A673 (cell line): Measurements from ENCODE around the gene CBX2.

Source experiments
- EZH2 ChIP-seq: fragments of 200-600 bp; sonication (generic); IDR thresholded peaks from 2 replicates; pipeline ENCODE4 v1.6.1; 2017; ENCODE audit warnings: borderline replicate concordance, low read depth, mild to moderate bottlenecking, mixed read lengths, antibody characterized with exemption, low read length; ENCODE audit not compliant: poor library complexity, severe bottlenecking
- TF ChIP-seq, protein P1 (sequence below): fragments of 300-800, 200-600 bp; sonication (generic); conservative IDR thresholded peaks from 2 replicates; pipeline ENCODE4 v1.5.1; 2017; ENCODE audit warnings: low read depth, mild to moderate bottlenecking, antibody characterized with exemption, low read length, moderate library complexity, mixed read lengths

DNA sequence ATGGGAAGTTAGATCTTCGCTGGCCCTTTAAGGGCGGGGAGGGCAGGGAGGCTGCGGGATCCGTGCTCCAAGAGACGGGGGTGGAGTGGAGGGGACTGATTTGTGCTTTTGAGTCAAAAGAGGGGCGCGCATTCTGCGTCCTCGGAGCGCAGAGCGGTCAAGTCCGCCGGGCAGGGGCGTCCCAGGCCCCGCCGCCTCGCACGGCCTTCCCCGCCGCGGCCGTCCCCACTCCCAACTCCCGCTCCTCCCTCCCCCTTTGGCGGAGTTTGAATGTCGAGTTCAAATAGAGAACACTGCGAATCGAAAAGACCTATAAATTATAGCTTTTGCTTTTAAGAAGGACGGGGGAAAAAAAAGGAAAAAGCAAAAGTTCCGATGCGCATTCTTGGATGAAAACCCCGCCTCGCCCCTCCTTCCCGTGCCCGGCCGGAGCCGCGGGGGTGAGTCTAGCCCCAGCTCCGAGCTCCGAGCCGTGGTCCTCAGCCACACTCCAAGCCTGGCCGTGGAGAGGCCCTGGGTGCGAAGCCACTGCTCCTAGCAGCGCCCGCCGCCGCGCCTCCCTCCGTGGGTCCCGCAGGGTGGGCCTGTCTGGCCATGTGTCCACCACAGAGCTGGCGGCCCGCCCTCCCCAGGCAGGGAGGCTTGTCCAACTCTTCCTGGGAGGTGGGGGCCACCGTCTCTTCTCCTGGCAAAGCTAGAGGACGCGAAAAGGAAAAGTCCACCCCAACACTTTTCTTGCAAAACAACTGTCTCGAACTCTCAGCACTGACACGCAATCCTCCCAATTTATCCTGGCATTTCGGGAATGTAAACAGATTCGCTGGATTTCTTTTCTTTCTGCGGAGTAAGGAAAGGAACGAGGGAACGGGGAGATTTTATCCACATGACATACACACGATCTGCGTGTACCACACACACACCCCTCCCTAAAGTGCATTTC is 15.3 kb downstream of the CBX2 start:
- TF ChIP-seq, protein P1, sequence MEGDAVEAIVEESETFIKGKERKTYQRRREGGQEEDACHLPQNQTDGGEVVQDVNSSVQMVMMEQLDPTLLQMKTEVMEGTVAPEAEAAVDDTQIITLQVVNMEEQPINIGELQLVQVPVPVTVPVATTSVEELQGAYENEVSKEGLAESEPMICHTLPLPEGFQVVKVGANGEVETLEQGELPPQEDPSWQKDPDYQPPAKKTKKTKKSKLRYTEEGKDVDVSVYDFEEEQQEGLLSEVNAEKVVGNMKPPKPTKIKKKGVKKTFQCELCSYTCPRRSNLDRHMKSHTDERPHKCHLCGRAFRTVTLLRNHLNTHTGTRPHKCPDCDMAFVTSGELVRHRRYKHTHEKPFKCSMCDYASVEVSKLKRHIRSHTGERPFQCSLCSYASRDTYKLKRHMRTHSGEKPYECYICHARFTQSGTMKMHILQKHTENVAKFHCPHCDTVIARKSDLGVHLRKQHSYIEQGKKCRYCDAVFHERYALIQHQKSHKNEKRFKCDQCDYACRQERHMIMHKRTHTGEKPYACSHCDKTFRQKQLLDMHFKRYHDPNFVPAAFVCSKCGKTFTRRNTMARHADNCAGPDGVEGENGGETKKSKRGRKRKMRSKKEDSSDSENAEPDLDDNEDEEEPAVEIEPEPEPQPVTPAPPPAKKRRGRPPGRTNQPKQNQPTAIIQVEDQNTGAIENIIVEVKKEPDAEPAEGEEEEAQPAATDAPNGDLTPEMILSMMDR, result no peak
- TF ChIP-seq EZH2, result no peak
